CD4-positive, alpha-beta T cell (primary cell): ENCODE measurements around the gene SNCAIP. TPM values are rescaled to one million over a fixed set of nuclear protein-coding genes. Genes with fewer than 3 reads are reported as not detected.

Experiments used
- ATAC-seq: fragments of 200-7000 bp; cut with Tn5 transposase; one replicate; pipeline ENCODE4 v1.10.0; 2022; ENCODE audit warnings: mild to moderate bottlenecking; ENCODE audit not compliant: poor library complexity
- CTCF ChIA-PET: fragments of 350-600 bp; sonication (Branson Sonifier 250); formaldehyde crosslinking; loops from one replicate; lab custom pipeline; 2021; ENCODE audit warnings: antibody characterized with exemption, inconsistent platforms; lab: Charles Lee
- POLR2A ChIA-PET: fragments of 350-600 bp; sonication (Branson Sonifier 250); formaldehyde crosslinking; loops from one replicate; lab custom pipeline; 2021; ENCODE audit warnings: antibody characterized with exemption, inconsistent platforms; lab: Charles Lee
- DNase-seq, 14 experiments: peaks; one replicate each; pipeline ENCODE4 v3.0.0-alpha.2; 2013 to 2020; ENCODE audit warnings: mixed read lengths in 2 of 14
- H3K27ac ChIP-seq, 2 donors: one replicate each; pipeline versions ENCODE4 v1.5.1 to v1.7.0; 2013; ENCODE audit warnings: low read length in 2 of 2, low read depth in 1 of 2, mild to moderate bottlenecking in 1 of 2
- H3K27me3 ChIP-seq, 2 experiments: 1 replicate in 1 of 2; 2 replicates in 1 of 2; pipeline versions ENCODE4 v1.6.1 to v1.7.0; 2013; ENCODE audit warnings: low read length in 2 of 2, control low read depth in 1 of 2, mild to moderate bottlenecking in 1 of 2, moderate library complexity in 1 of 2; ENCODE audit not compliant: insufficient read depth in 2 of 2, control insufficient read depth in 1 of 2
- H3K36me3 ChIP-seq: one replicate; pipeline ENCODE4 v1.6.1; 2013; ENCODE audit warnings: low read length, control low read depth; ENCODE audit not compliant: insufficient read depth
- H3K4me1 ChIP-seq: one replicate; pipeline ENCODE4 v1.6.1; 2013; ENCODE audit warnings: low read length, control low read depth; ENCODE audit not compliant: insufficient read depth
- H3K4me3 ChIP-seq: one replicate; pipeline ENCODE4 v1.5.1; 2013; ENCODE audit warnings: mild to moderate bottlenecking, low read length, moderate library complexity
- H3K9me3 ChIP-seq, 2 experiments: 1 replicate in 1 of 2; 2 replicates in 1 of 2; pipeline versions ENCODE4 v1.6.1 to v1.7.0; 2013; ENCODE audit warnings: low read length in 2 of 2, mild to moderate bottlenecking in 2 of 2, control low read depth in 1 of 2, moderate library complexity in 1 of 2; ENCODE audit not compliant: control insufficient read depth in 1 of 2, insufficient read depth in 1 of 2
- H3K27ac Mint-ChIP-seq: one replicate; pipeline ENCODE4 v1.8.0; 2020; ENCODE audit warnings: mixed read lengths
- H3K27me3 Mint-ChIP-seq: one replicate; pipeline ENCODE4 v1.8.0; 2021; ENCODE audit warnings: mixed read lengths
- H3K36me3 Mint-ChIP-seq: one replicate; pipeline ENCODE4 v1.8.0; 2021; ENCODE audit warnings: low read depth, mixed read lengths
- H3K4me1 Mint-ChIP-seq: one replicate; pipeline ENCODE4 v1.8.0; 2021; ENCODE audit warnings: low read depth, mixed read lengths
- H3K4me3 Mint-ChIP-seq: one replicate; pipeline ENCODE4 v1.8.0; 2020; ENCODE audit warnings: mild to moderate bottlenecking, mixed read lengths
- H3K9me3 Mint-ChIP-seq: one replicate; pipeline ENCODE4 v1.8.0; 2020; ENCODE audit warnings: mixed read lengths
- CTCF ChIP-seq: fragments of 200-600 bp; IDR thresholded peaks from one replicate; pipeline ENCODE4 v1.8.0; 2022; ENCODE audit warnings: antibody characterized with exemption, mild to moderate bottlenecking
- intact Hi-C, 2 experiments: fragments of 100-400 bp; cut with DNase I in 1 of 2; cut with micrococcal nuclease in 1 of 2; formaldehyde crosslinking; loops; one replicate each; pipeline versions ENCODE4 v1.15.1 to v1.9.0; 2023 to 2025; cut with DNase I, micrococcal nuclease
- total RNA-seq, 174 experiments: library from RNA in 2 of 174; stranded (reverse) in 2 of 174; gene quantifications; one replicate each; pipeline ENCODE4 v1.2.3 and lab custom pipeline; 2021 to 2026

Gene SNCAIP
- total RNA-seq, 2 experiments from 2014 or later, result not detected

GRCh38 chr5:122267185-122267584 lies 44.9 kb upstream of the SNCAIP start:
- no peaks in the 10 kb centered on the region for H3K4me1 Mint-ChIP-seq
- H3K27ac Mint-ChIP-seq, result no peak overlapping the region
- no peak overlapping the region for H3K27ac ChIP-seq
- no peaks in the 10 kb centered on the region for H3K27me3 ChIP-seq
- H3K9me3 ChIP-seq, result peaks cover 0 to 4% of the 10 kb centered on the region in 2 experiments
- no peak overlapping the region for H3K4me3 ChIP-seq
- ATAC-seq (no peak), DNase-seq (no peak)
- no peaks in the 10 kb centered on the region for H3K36me3 Mint-ChIP-seq
- no peaks in the 10 kb centered on the region for H3K4me1 ChIP-seq
- TF ChIP-seq CTCF, result no peak
- H3K27me3 Mint-ChIP-seq, result peaks cover 10% of the 10 kb centered on the region
- POLR2A ChIA-PET, result no interaction called here
- no peak overlapping the region for H3K4me3 Mint-ChIP-seq
- no peaks in the 10 kb centered on the region for H3K36me3 ChIP-seq
- CTCF ChIA-PET, result no interaction called here
- intact Hi-C loops, result no loop called here
- peaks cover 2% of the 10 kb centered on the region for H3K9me3 Mint-ChIP-seq

GRCh38 chr5:122273696-122274095 lies 38.3 kb upstream of the SNCAIP start:
- Mint-ChIP-seq H3K36me3 (no peaks in the 10 kb centered on the region), H3K27ac (no peak overlapping the region), H3K9me3 (peaks cover 2% of the 10 kb centered on the region), H3K4me3 (no peak overlapping the region), H3K4me1 (no peaks in the 10 kb centered on the region), H3K27me3 (peaks cover under 1% of the 10 kb centered on the region)
- Histone ChIP-seq H3K27ac (no peak overlapping the region), H3K27me3 (no peaks in the 10 kb centered on the region), H3K4me3 (no peak overlapping the region), H3K36me3 (no peaks in the 10 kb centered on the region), H3K9me3 (peaks cover 0 to 4% of the 10 kb centered on the region in 2 experiments), H3K4me1 (no peaks in the 10 kb centered on the region)
- intact Hi-C loops, result no loop called here
- CTCF ChIA-PET, result no interaction called here
- POLR2A ChIA-PET, result no interaction called here
- no peak for DNase-seq
- no peak for TF ChIP-seq CTCF
- no peak for ATAC-seq

- H3K27me3 ChIP-seq, result no peaks in the 10 kb centered on the region
- H3K36me3 ChIP-seq, result no peaks in the 10 kb centered on the region
- intact Hi-C loops, result no loop called here
- H3K27ac ChIP-seq, result no peak overlapping the region
- H3K9me3 ChIP-seq, result no peaks in the 10 kb centered on the region
- POLR2A ChIA-PET, result no interaction called here
- H3K27ac Mint-ChIP-seq, result no peak overlapping the region
- no peak for DNase-seq
- peaks cover 14% of the 10 kb centered on the region for H3K9me3 Mint-ChIP-seq
- CTCF ChIA-PET, result no interaction called here
- no peaks in the 10 kb centered on the region for H3K4me1 Mint-ChIP-seq
- H3K4me3 Mint-ChIP-seq, result no peak overlapping the region
- no peaks in the 10 kb centered on the region for H3K36me3 Mint-ChIP-seq
- ATAC-seq, result no peak
- no peak for TF ChIP-seq CTCF
- no peaks in the 10 kb centered on the region for H3K27me3 Mint-ChIP-seq
- H3K4me3 ChIP-seq, result no peak overlapping the region
- H3K4me1 ChIP-seq, result no peaks in the 10 kb centered on the region
These were observed 28.4 kb upstream of the SNCAIP start for GRCh38 chr5:122283592-122283991.
